Epithelial cell of proximal tubule (primary cell): ENCODE measurements around the gene CD46. TPM values are rescaled to one million over a fixed set of nuclear protein-coding genes. Genes with fewer than 3 reads are reported as not detected.
"Not testable (repeated sequence)": the region's sequence is repeated elsewhere in the genome, so short reads cannot be mapped to it uniquely, and the experiment has no call there.

Experiments
- DNase-seq: peaks from one replicate; pipeline ENCODE4 v3.0.0-alpha.2; 2011; ENCODE audit warnings: low read depth
- H3K4me3 ChIP-seq: 2 replicates; pipeline ENCODE4 v1.5.1; 2011; ENCODE audit warnings: low read depth, mild to moderate bottlenecking, low read length
- CTCF ChIP-seq: conservative IDR thresholded peaks from 2 replicates; pipeline ENCODE4 v1.5.1; 2012; ENCODE audit warnings: low read depth, mild to moderate bottlenecking, low read length
- total RNA-seq: library from RNA; depleted of rRNA; stranded (reverse); fragments of >200 nt; gene quantifications from 2 replicates; pipeline ENCODE4 v1.2.3, GENCODE V29; 2015

The CD46 gene
- total RNA-seq, 1 donor from 2014 or later = 146 TPM

- DNase-seq = no peak
- no peak overlapping the region for H3K4me3 ChIP-seq
These were observed 4.2 kb downstream of the CD46 start for GRCh38 chr1:207755846-207756693.

GRCh38 chr1:207762622-207763021 lies 10.8 kb downstream of the CD46 start:
- H3K4me3 ChIP-seq = no peak overlapping the region
- TF ChIP-seq CTCF = no peak
- DNase-seq = no peak

More at GRCh38 chr1:207755846-207756693, 4.2 kb downstream of the CD46 start:
- TF ChIP-seq CTCF = no peak

- DNase-seq = no peak
- no peak overlapping the region for H3K4me3 ChIP-seq
- TF ChIP-seq CTCF = no peak
These were observed 11.2 kb downstream of the CD46 start for GRCh38 chr1:207763091-207763490.

- no peak for DNase-seq
- no peak overlapping the region for H3K4me3 ChIP-seq
- TF ChIP-seq CTCF = no peak
These were observed 12.1 kb downstream of the CD46 start for GRCh38 chr1:207763972-207764371.

- no peak for DNase-seq
- no peak overlapping the region for H3K4me3 ChIP-seq
- no peak for TF ChIP-seq CTCF
These were observed 14.7 kb downstream of the CD46 start for GRCh38 chr1:207766569-207766968.

GRCh38 chr1:207770514-207770913 lies 18.7 kb downstream of the CD46 start:
- H3K4me3 ChIP-seq, DNase-seq: not testable (repeated sequence)

- not testable (repeated sequence) for DNase-seq, H3K4me3 ChIP-seq
These were observed 24.2 kb downstream of the CD46 start for GRCh38 chr1:207776045-207776444.

GRCh38 chr1:207777412-207777811 lies 25.6 kb downstream of the CD46 start:
- not testable (repeated sequence) for H3K4me3 ChIP-seq, DNase-seq
